ENCODE data around the gene CDS1.

The CDS1 gene

GRCh38 chr4:84582302-84582987 is 482 bp upstream of the CDS1 start:
- Histone ChIP-seq H3K79me2 (peaks cover 7% of the 10 kb centered on the region), H3K4me2 (ENCODE audit: low read length) (peak overlapping the region; percentile 72), H2AFZ (peak overlapping the region; percentile 91), H3K27me3 (ENCODE audit: control insufficient read depth, insufficient read depth, low read length) (no peaks in the 10 kb centered on the region), H3K4me3 (ENCODE audit: low read depth, low read length) (peak overlapping the region; percentile 81), H3K9ac (no peak overlapping the region), H3K9me3 (ENCODE audit: control insufficient read depth, low read length) (no peaks in the 10 kb centered on the region), H3K27ac (peak overlapping the region; percentile 97), H3K36me3 (ENCODE audit: control insufficient read depth, insufficient read depth, low read length) (no peaks in the 10 kb centered on the region), H3K4me1 (peaks cover 4% of the 10 kb centered on the region)
- no peak for TF ChIP-seq CTCF (IDR thresholded peaks at IDR 0.05)

GRCh38 chr4:84583876-84584380 is 1.0 kb downstream of the CDS1 start:
- Histone ChIP-seq H3K36me3 (ENCODE audit: control insufficient read depth, insufficient read depth, low read length) (no peaks in the 10 kb centered on the region), H3K9me3 (ENCODE audit: control insufficient read depth, low read length) (no peaks in the 10 kb centered on the region), H3K4me1 (peaks cover 2% of the 10 kb centered on the region), H2AFZ (peak overlapping the region; percentile 91), H3K27me3 (ENCODE audit: control insufficient read depth, insufficient read depth, low read length) (no peaks in the 10 kb centered on the region), H3K4me3 (ENCODE audit: low read depth, low read length) (peak overlapping the region; percentile 81), H3K79me2 (peaks cover 9% of the 10 kb centered on the region), H3K4me2 (ENCODE audit: low read length) (peak overlapping the region; percentile 72), H3K9ac (peak overlapping the region; percentile 19), H3K27ac (peak overlapping the region; percentile 97)
- no peak for TF ChIP-seq CTCF (IDR thresholded peaks at IDR 0.05)

- H2AFZ ChIP-seq: no peak overlapping the region
- no peak overlapping the region for H3K27ac ChIP-seq
- no peaks in the 10 kb centered on the region for H3K36me3 ChIP-seq (ENCODE audit: control insufficient read depth, insufficient read depth, low read length)
- TF ChIP-seq CTCF (IDR thresholded peaks at IDR 0.05): no peak
- no peaks in the 10 kb centered on the region for H3K9me3 ChIP-seq (ENCODE audit: control insufficient read depth, low read length)
- no peak overlapping the region for H3K4me3 ChIP-seq (ENCODE audit: low read depth, low read length)
- H3K27me3 ChIP-seq (ENCODE audit: control insufficient read depth, insufficient read depth, low read length): no peaks in the 10 kb centered on the region
- no peak overlapping the region for H3K9ac ChIP-seq
- peak overlapping the region; percentile 72 for H3K4me2 ChIP-seq (ENCODE audit: low read length)
- peaks cover 11% of the 10 kb centered on the region for H3K79me2 ChIP-seq
- H3K4me1 ChIP-seq: no peaks in the 10 kb centered on the region
Observed at GRCh38 chr4:84585251-84585650, 2.3 kb downstream of the CDS1 start.

GRCh38 chr4:84594724-84595123 is 11.8 kb downstream of the CDS1 start:
- no peak overlapping the region for H3K27ac ChIP-seq
- no peaks in the 10 kb centered on the region for H3K36me3 ChIP-seq (ENCODE audit: control insufficient read depth, insufficient read depth, low read length)
- no peak overlapping the region for H3K4me3 ChIP-seq (ENCODE audit: low read depth, low read length)
- no peaks in the 10 kb centered on the region for H3K4me1 ChIP-seq
- H3K79me2 ChIP-seq: no peaks in the 10 kb centered on the region
- H3K4me2 ChIP-seq (ENCODE audit: low read length): no peak overlapping the region
- no peaks in the 10 kb centered on the region for H3K27me3 ChIP-seq (ENCODE audit: control insufficient read depth, insufficient read depth, low read length)
- no peak overlapping the region for H2AFZ ChIP-seq
- no peaks in the 10 kb centered on the region for H3K9me3 ChIP-seq (ENCODE audit: control insufficient read depth, low read length)
- H3K9ac ChIP-seq: no peak overlapping the region
- no peak for TF ChIP-seq CTCF (IDR thresholded peaks at IDR 0.05)

- no peaks in the 10 kb centered on the region for H3K79me2 ChIP-seq
- no peak overlapping the region for H3K9ac ChIP-seq
- H2AFZ ChIP-seq: no peak overlapping the region
- no peaks in the 10 kb centered on the region for H3K9me3 ChIP-seq (ENCODE audit: control insufficient read depth, low read length)
- TF ChIP-seq CTCF (IDR thresholded peaks at IDR 0.05): no peak
- H3K36me3 ChIP-seq (ENCODE audit: control insufficient read depth, insufficient read depth, low read length): no peaks in the 10 kb centered on the region
- H3K4me1 ChIP-seq: no peaks in the 10 kb centered on the region
- no peaks in the 10 kb centered on the region for H3K27me3 ChIP-seq (ENCODE audit: control insufficient read depth, insufficient read depth, low read length)
- no peak overlapping the region for H3K4me2 ChIP-seq (ENCODE audit: low read length)
- H3K4me3 ChIP-seq (ENCODE audit: low read depth, low read length): no peak overlapping the region
- no peak overlapping the region for H3K27ac ChIP-seq
Observed at GRCh38 chr4:84596826-84597225, 13.9 kb downstream of the CDS1 start.

Measured in parathyroid adenoma (tissue), 2 donors.